Prostate gland (tissue), 2 donors: ENCODE data around the gene SMYD5. TPM values are rescaled to one million over a fixed set of nuclear protein-coding genes. Genes with fewer than 3 reads are reported as not detected.
A peak's percentile ranks its signal among the peaks of the same experiment; 100 is the strongest.
"Not testable (repeated sequence)": the region's sequence is repeated elsewhere in the genome, so short reads cannot be mapped to it uniquely, and the experiment has no call there.

Experiments used
- DNase-seq: peaks from one replicate; pipeline ENCODE4 v3.0.0-alpha.2; 2019; ENCODE audit warnings: low spot score
- H3K27ac ChIP-seq, 2 donors: fragments of 200-600 bp; sonication (generic); 2 replicates each; pipeline ENCODE4 v1.5.1; 2017 to 2019
- H3K27me3 ChIP-seq: fragments of 200-600 bp; sonication (generic); replicated peaks from 2 replicates; pipeline ENCODE4 v1.5.1; 2019; ENCODE audit not compliant: insufficient read depth
- H3K36me3 ChIP-seq, 2 donors: fragments of 200-600 bp; sonication (generic); 1 replicate in 1 of 2; 2 replicates in 1 of 2; pipeline versions ENCODE4 v1.5.1 to v1.8.1; 2017 to 2019
- H3K4me1 ChIP-seq: fragments of 200-600 bp; sonication (generic); replicated peaks from 2 replicates; pipeline ENCODE4 v1.5.1; 2019
- H3K4me3 ChIP-seq, 2 donors: fragments of 200-600 bp; sonication (generic); 2 replicates each; pipeline ENCODE4 v1.5.1; 2017 to 2019
- H3K9me3 ChIP-seq: fragments of 200-600 bp; sonication (generic); 2 replicates; pipeline ENCODE4 v1.5.1; 2017
- CTCF ChIP-seq, 4 experiments: fragments of 200-600 bp in 2 of 4; fragments of 450-650 bp in 2 of 4; sonication (generic) in 2 of 4; IDR thresholded peaks; 1 replicate in 3 of 4; 2 replicates in 1 of 4; pipeline ENCODE4 v1.5.1; 2016 to 2019; ENCODE audit warnings: antibody characterized with exemption in 4 of 4, mild to moderate bottlenecking in 2 of 4, moderate library complexity in 2 of 4
- POLR2A ChIP-seq: fragments of 450-650 bp; IDR thresholded peaks from one replicate; pipeline ENCODE4 v1.6.1; 2016; ENCODE audit warnings: antibody characterized with exemption, mild to moderate bottlenecking
- POLR2AphosphoS5 ChIP-seq: sonication (generic); formaldehyde crosslinking; IDR thresholded peaks from one replicate; pipeline ENCODE4 v1.6.1; 2017; ENCODE audit warnings: antibody characterized with exemption
- WGBS: methylation state at CpG from one replicate; pipeline ENCODE4 v1.1.5; 2018; 5-methylcytosine and 5-hydroxymethylcytosine counted together
- intact Hi-C: fragments of 100-400 bp; cut with DNase I; formaldehyde crosslinking; loops from one replicate; pipeline ENCODE4 v1.14.2; 2022
- total RNA-seq, 2 donors: library from RNA; depleted of rRNA; stranded (reverse); fragments of >200 nt; gene quantifications; one replicate each; pipeline ENCODE4 v1.1.0, GENCODE V29; 2016

SMYD5 gene
- total RNA-seq = 10 to 100 TPM; 12.5 to 36.6 TPM

DNA sequence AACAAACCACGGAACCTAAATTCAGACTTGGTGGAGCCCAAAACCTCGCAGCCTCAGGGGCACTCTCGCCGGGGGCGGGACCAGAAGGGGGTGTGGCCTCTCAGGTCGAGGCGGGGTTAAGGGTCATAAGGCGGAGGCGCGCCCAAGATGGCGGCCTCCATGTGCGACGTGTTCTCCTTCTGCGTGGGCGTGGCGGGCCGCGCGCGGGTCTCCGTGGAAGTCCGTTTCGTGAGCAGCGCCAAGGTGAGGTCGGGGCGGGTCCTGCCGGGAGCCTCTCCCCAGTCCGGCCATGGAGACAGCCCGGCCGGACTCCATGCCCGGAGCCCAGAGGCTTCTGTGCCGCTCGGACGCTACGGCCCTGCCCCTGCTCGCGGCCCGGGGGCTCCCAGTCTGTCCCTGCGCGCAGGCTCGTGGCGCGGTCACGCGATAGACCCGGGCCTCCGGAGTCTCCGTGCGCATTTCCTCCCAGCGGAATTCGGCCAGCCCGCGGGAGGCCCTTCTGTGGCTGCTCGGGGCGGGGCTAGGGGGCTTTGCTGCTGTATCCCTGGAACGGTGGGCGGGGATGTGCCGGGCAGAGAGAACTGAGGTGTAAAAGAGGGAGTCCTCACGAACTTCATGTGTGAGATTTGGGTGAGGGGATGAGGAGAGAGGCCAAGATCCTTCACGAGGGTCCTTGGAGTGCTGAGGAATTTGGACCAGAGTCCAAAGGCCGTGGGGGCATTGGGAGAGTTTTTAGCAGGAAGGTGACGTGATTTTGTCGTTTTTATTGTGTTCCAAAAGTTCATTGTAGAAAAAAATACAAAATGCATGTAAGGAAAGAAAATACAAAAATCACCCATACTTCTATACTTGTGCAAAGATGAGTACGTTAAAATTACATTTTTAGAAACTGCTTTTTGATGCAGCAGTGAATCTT lies at the start of gene SMYD5:
Gene SMYD5, plus strand, starts transcription at position 126 of the 916 bp plus-strand sequence. Its CDS starts 22 bp downstream, at position 148.
- peak within 1 kb of the TSS; percentile 37 to 64 for H3K27ac ChIP-seq
- WGBS = under 1% methylated on average over 47 of the region's 64 CpGs
- H3K27me3 ChIP-seq = no peaks in the 10 kb centered on the region
- no peaks in the 10 kb centered on the region for H3K36me3 ChIP-seq
- DNase-seq = peak; percentile 70
- no peaks in the 10 kb centered on the region for H3K4me1 ChIP-seq
- H3K9me3 ChIP-seq = no peaks in the 10 kb centered on the region
- no peak for TF ChIP-seq POLR2A
- peak; percentile 44 for TF ChIP-seq POLR2AphosphoS5
- intact Hi-C loops = no loop called here
- peak within 1 kb of the TSS; percentile 80 to 82 for H3K4me3 ChIP-seq

DNA sequence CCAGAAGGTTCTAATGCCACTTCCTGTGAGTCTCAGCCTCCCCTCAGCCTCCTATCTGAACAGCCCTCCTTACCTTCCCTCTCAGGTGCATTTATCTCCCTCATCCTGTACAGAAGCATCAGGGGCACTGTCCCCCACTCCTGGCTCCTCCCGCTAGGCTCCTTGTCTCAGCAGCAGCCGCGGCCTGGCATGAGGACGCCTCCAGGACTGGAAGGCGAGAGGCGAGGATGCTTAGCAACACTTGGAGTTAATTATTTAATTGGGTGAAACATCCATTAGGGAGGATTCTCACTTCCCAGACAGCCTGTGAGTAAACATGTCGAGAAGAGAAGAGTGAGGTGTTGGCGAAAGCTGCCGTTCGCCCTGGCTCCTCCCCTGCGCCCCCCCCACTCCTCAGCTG lies 48.1 kb upstream of the SMYD5 start:
- intact Hi-C loops, DNase-seq, H3K4me1 ChIP-seq, H3K36me3 ChIP-seq, H3K4me3 ChIP-seq, H3K27ac ChIP-seq, H3K9me3 ChIP-seq, H3K27me3 ChIP-seq: not testable (repeated sequence)
- WGBS = 21% methylated on average over 7 of the region's 11 CpGs

GRCh38 chr2:73166813-73167212 lies 47.2 kb upstream of the SMYD5 start:
- H3K27me3 ChIP-seq, intact Hi-C loops, H3K4me3 ChIP-seq, DNase-seq, H3K27ac ChIP-seq, H3K9me3 ChIP-seq, H3K4me1 ChIP-seq, H3K36me3 ChIP-seq: not testable (repeated sequence)
- WGBS = 61% methylated on average over 5 of the region's 8 CpGs

GRCh38 chr2:73168348-73168747 lies 45.7 kb upstream of the SMYD5 start:
- DNase-seq, intact Hi-C loops, H3K27ac ChIP-seq, H3K4me1 ChIP-seq, H3K27me3 ChIP-seq, H3K4me3 ChIP-seq, H3K36me3 ChIP-seq, H3K9me3 ChIP-seq: not testable (repeated sequence)

- not testable (repeated sequence) for H3K9me3 ChIP-seq, H3K27me3 ChIP-seq, H3K4me1 ChIP-seq, H3K36me3 ChIP-seq, DNase-seq, H3K27ac ChIP-seq, H3K4me3 ChIP-seq
- intact Hi-C loops = loop anchor here (10.0 kb wide), 1 partner anchor 396 kb away; no protein-coding TSS in a partner anchor
- 49% methylated on average over 7 of the region's 7 CpGs for WGBS
These were observed 43.7 kb upstream of the SMYD5 start for GRCh38 chr2:73170341-73170740.

- intact Hi-C loops = loop anchor here (10.0 kb wide), 1 partner anchor 398 kb away; no protein-coding TSS in a partner anchor
- no peak for TF ChIP-seq POLR2A
- TF ChIP-seq POLR2AphosphoS5 = no peak
- no peak for TF ChIP-seq CTCF (IDR thresholded peaks at IDR 0.05)
- H3K9me3 ChIP-seq = no peaks in the 10 kb centered on the region
- H3K27ac ChIP-seq = no peak overlapping the region
- no peaks in the 10 kb centered on the region for H3K36me3 ChIP-seq
- H3K27me3 ChIP-seq = no peaks in the 10 kb centered on the region
- no peak overlapping the region for H3K4me3 ChIP-seq
- peaks cover 9% of the 10 kb centered on the region for H3K4me1 ChIP-seq
- WGBS = 92% methylated on average over 6 of the region's 6 CpGs
- DNase-seq = no peak
These were observed 41.1 kb upstream of the SMYD5 start for GRCh38 chr2:73172963-73173362.

DNA sequence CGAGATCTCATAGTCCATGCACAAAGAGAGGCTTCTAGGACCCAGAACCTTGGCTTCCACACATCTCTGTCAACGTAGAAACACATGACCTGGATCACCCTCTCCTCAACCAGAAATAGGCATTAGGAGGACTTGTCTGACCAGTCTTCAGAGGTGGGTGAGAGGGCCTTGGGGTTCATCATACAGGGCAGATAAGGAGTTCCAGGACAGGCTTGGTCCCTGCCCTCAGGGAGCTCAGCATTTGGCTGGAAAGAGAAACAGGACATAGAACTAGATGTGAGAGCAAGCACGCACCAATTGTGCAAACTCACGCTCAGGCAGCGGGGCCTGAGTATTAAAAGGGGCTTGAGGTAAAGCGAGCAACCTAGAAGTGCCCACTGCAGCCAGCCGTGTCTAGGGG lies 40.3 kb upstream of the SMYD5 start:
- H3K4me1 ChIP-seq = peaks cover 9% of the 10 kb centered on the region
- H3K27ac ChIP-seq = no peak overlapping the region
- no peak for DNase-seq
- 95% methylated on average over 7 of the region's 7 CpGs for WGBS
- H3K9me3 ChIP-seq = no peaks in the 10 kb centered on the region
- H3K36me3 ChIP-seq = no peaks in the 10 kb centered on the region
- no peak overlapping the region for H3K4me3 ChIP-seq
- TF ChIP-seq POLR2AphosphoS5 = no peak
- TF ChIP-seq CTCF (IDR thresholded peaks at IDR 0.05) = no peak
- TF ChIP-seq POLR2A = no peak
- no peaks in the 10 kb centered on the region for H3K27me3 ChIP-seq
- intact Hi-C loops = loop anchor here (10.0 kb wide), 1 partner anchor 399 kb away; no protein-coding TSS in a partner anchor
